Neutrophil (primary cell): ENCODE results near the gene IL1RL2.

Experiments
- H3K27ac ChIP-seq: fragments of 200-600 bp; sonication (generic); 2 replicates; pipeline ENCODE4 v1.5.1; 2016; ENCODE audit warnings: mild to moderate bottlenecking, moderate library complexity
- H3K27me3 ChIP-seq: fragments of 200-600 bp; sonication (generic); 2 replicates; pipeline ENCODE4 v1.6.0; 2016; ENCODE audit warnings: mild to moderate bottlenecking
- H3K36me3 ChIP-seq: fragments of 200-600 bp; sonication (generic); 2 replicates; pipeline ENCODE4 v1.5.1; 2017
- H3K4me1 ChIP-seq, 2 experiments: fragments of 200-600 bp in 1 of 2; sonication (generic) in 1 of 2; 1 replicate in 1 of 2; 2 replicates in 1 of 2; pipeline versions ENCODE4 v1.5.1 to v1.6.1; 2013 to 2016; ENCODE audit warnings: low read depth in 1 of 2, low read length in 1 of 2, mild to moderate bottlenecking in 1 of 2, moderate library complexity in 1 of 2; ENCODE audit not compliant: control insufficient read depth in 1 of 2, insufficient read depth in 1 of 2
- H3K4me3 ChIP-seq, 2 experiments: fragments of 200-600 bp in 1 of 2; sonication (generic) in 1 of 2; 1 replicate in 1 of 2; 2 replicates in 1 of 2; pipeline ENCODE4 v1.5.1; 2013 to 2016; ENCODE audit warnings: low read depth in 1 of 2, low read length in 1 of 2, mild to moderate bottlenecking in 1 of 2, moderate library complexity in 1 of 2
- H3K9me3 ChIP-seq: fragments of 200-600 bp; sonication (generic); 2 replicates; pipeline ENCODE4 v1.5.1; 2016
- TF ChIP-seq, protein P1 (sequence below): fragments of 200-600 bp; sonication (generic); IDR thresholded peaks from 2 replicates; pipeline ENCODE4 v1.5.1; 2016; ENCODE audit warnings: antibody characterized with exemption

IL1RL2 gene

DNA sequence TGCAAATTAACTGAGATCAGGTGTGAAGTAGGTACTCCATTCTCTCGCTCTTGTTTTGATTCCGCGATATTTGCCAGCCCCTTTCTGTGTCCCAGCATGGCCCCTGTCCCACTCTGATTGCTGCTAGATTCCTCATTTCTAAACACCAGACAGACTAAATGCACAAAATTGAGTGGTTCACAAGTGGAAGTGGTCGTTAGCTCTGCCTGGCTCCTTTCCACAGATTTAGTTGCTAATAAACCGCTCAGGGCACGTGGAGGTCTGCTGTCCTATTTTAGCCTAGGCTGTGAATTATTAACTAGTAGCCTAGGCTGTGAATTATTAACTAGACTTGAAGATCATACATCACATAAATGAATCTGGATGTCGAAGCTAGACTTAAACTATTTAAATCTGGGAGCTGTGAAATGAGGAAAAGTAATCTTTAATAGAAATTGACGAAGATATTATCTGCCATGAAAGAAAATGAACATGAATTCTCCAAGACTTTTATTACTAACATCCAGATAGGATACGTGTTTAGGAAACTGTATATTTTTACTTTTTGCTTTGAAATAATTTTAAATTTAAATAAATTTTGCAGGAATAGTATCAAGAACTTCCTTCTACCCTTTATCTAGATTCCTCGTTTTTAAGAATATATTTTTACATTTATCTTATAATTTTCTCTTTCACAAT lies 3.7 kb downstream of the IL1RL2 start:
- Histone ChIP-seq H3K27ac (no peak overlapping the region), H3K4me1 (peaks cover 9 to 13% of the 10 kb centered on the region in 2 experiments), H3K36me3 (no peaks in the 10 kb centered on the region), H3K27me3 (peaks cover 35% of the 10 kb centered on the region), H3K9me3 (no peaks in the 10 kb centered on the region), H3K4me3 (no peak overlapping the region)
- TF ChIP-seq, protein P1, sequence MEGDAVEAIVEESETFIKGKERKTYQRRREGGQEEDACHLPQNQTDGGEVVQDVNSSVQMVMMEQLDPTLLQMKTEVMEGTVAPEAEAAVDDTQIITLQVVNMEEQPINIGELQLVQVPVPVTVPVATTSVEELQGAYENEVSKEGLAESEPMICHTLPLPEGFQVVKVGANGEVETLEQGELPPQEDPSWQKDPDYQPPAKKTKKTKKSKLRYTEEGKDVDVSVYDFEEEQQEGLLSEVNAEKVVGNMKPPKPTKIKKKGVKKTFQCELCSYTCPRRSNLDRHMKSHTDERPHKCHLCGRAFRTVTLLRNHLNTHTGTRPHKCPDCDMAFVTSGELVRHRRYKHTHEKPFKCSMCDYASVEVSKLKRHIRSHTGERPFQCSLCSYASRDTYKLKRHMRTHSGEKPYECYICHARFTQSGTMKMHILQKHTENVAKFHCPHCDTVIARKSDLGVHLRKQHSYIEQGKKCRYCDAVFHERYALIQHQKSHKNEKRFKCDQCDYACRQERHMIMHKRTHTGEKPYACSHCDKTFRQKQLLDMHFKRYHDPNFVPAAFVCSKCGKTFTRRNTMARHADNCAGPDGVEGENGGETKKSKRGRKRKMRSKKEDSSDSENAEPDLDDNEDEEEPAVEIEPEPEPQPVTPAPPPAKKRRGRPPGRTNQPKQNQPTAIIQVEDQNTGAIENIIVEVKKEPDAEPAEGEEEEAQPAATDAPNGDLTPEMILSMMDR, result no peak

DNA sequence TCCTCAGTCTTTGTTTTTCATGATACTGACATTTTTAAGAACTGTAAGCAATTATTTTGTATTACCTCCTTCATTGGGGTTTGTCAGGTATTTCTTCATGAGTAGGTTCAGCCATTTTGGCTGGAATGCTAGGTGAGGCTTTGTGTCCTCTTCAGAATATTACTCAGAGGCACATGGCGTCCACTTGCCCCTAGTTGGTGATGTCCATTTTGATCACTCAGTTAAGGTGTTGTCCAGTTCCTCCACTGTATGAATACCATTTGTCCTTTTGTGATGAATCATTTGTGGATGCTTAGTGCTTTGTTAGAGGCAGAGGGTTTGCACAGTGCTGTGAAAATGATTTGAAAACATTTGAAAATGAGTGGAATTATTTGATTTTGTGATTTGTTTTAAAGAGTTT lies 4.7 kb downstream of the IL1RL2 start:
- H3K27ac ChIP-seq, result no peak overlapping the region
- no peak overlapping the region for H3K4me3 ChIP-seq
- H3K27me3 ChIP-seq, result peaks cover 27% of the 10 kb centered on the region
- H3K36me3 ChIP-seq, result no peaks in the 10 kb centered on the region
- no peaks in the 10 kb centered on the region for H3K9me3 ChIP-seq
- H3K4me1 ChIP-seq, result peaks cover 9 to 13% of the 10 kb centered on the region in 2 experiments
- TF ChIP-seq, protein P1, result no peak

DNA sequence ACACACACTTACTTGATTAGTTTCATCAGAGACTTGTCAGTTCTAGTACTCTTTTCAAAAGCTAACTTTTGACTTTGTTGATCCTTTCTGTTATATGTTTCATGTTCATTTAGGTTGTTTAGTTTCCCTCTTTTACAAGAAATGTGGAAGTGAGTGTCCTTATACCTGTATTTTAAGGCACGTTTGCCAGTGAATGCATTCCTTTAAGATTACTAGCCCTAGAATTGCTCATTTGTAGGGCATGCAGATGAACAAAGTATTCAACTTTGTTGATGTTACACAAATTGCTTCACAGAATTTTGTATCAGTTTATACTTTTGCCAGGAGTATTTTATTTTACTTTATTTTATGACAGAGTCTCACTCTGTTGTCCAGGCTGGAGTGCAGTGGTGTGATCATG lies 6.3 kb downstream of the IL1RL2 start:
- Histone ChIP-seq H3K4me3 (no peak overlapping the region), H3K27me3 (peaks cover 12% of the 10 kb centered on the region), H3K4me1 (peaks cover under 1 to 2% of the 10 kb centered on the region in 2 experiments), H3K36me3 (no peaks in the 10 kb centered on the region), H3K9me3 (no peaks in the 10 kb centered on the region), H3K27ac (no peak overlapping the region)
- TF ChIP-seq, protein P1, result no peak

DNA sequence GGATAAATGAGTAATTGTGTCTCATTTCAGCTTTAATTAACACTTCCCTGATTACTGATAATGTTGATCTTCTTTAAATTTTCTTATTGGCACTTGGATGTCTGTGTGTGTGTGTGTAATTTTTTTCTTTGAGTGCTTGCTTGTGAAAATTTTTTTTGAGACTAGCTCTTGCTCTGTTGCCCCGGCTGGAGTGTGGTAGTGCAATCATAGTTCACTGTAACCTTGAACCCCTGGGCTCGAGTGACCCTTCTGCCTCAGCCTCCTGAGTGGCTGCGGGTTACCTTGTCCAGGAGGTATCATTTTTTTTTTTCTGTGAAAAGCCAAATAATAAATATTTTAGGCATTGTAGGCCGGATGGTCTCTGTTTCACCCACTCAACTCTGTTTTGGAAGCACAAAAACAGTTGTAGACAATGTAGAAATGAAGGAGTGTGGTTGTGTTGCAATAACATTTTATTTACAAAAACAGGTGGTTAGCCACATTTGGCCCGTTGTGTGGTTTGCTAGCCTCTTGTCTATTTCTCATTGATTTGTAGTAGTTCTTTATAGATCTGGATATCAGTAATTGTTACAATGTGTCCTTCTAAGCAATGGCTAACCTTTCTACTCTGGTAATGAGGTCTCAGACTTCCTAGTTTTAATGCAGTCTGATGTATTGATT lies 7.9 kb downstream of the IL1RL2 start:
- Histone ChIP-seq H3K27ac (no peak overlapping the region), H3K4me1 (no peaks in the 10 kb centered on the region), H3K27me3 (no peaks in the 10 kb centered on the region), H3K4me3 (no peak overlapping the region), H3K36me3 (no peaks in the 10 kb centered on the region), H3K9me3 (no peaks in the 10 kb centered on the region)
- TF ChIP-seq, protein P1, result no peak

DNA sequence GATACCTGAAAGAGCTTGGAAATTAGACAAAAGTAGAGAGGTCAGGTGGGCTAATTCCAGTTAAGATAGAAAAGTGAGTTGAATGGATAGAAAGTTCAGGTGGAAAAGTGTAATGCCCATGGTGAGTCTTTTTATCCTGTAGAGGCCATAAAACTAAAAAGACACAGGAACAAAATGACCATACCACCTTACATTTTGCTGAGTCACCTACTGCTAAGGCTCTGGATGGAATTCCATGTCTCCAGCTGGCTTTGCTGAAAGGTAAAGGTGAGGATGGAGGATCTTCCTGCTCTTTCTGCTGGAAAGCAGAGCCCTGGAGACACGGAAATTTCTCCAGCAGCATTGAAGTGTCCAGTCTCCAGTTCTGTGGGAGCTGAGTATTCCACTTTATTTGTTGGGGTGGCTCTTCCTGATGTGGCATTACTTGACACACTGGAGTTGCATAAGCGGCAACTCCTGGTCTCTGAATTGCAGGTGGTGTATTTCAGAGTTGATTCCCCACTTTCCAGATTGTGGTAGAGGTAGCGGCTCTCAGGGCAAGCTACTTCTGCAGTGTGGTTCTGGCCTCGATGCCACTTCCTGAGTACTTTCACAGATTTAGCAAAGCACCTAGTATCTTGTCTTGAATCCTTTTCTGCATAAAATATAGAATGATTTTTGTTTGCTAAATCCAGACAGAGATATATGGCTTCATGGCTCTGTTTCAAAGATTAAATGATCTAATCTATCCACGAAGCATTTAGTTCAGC lies 10.7 kb downstream of the IL1RL2 start:
- TF ChIP-seq, protein P1, result no peak
- H3K27me3 ChIP-seq, result no peaks in the 10 kb centered on the region
- no peaks in the 10 kb centered on the region for H3K9me3 ChIP-seq
- H3K27ac ChIP-seq, result no peak overlapping the region
- no peaks in the 10 kb centered on the region for H3K36me3 ChIP-seq
- H3K4me3 ChIP-seq, result no peak overlapping the region
- no peaks in the 10 kb centered on the region for H3K4me1 ChIP-seq
